NK-92 (cell line): ENCODE measurements around the gene FANK1.
"Not testable (repeated sequence)": the region's sequence is repeated elsewhere in the genome, so short reads cannot be mapped to it uniquely, and the experiment has no call there.

ENCODE experiments used
- DNase-seq: peaks from one replicate; lab custom pipeline; 2025; ENCODE audit not compliant: unreplicated experiment; lab: John Stamatoyannopoulos, UW

FANK1 gene

GRCh38 chr10:125926247-125926646 is 29.9 kb downstream of the FANK1 start:
- DNase-seq = no peak

- DNase-seq = not testable (repeated sequence)
These were observed 30.9 kb downstream of the FANK1 start for GRCh38 chr10:125927265-125927664.

- no peak for DNase-seq
These were observed 32.7 kb downstream of the FANK1 start for GRCh38 chr10:125928928-125929585.

- no peak for DNase-seq
These were observed 33.3 kb downstream of the FANK1 start for GRCh38 chr10:125929618-125930017.

- no peak for DNase-seq
These were observed 37.3 kb downstream of the FANK1 start for GRCh38 chr10:125933693-125934092.

DNA sequence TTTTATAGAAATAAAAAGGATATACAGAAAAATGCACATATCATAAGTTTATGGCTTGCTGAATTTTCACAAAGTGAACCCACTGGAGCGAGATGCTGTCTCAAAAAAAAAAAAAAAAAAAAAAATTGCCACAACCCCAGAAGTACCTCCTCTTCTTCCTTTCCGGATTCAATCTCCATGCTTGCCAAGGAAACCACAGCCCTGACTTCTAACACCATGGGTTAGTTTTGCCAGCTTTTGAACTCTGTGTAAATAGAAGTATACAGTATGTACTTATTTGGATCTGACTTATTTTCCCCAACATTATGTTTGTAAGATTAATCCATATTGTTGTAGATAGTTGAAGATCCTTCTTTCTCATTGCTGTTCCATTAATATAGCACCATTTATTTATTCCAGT is 40.0 kb downstream of the FANK1 start:
- DNase-seq = no peak

- no peak for DNase-seq
These were observed 44.2 kb downstream of the FANK1 start for GRCh38 chr10:125940515-125940914.

- no peak for DNase-seq
These were observed 54.9 kb downstream of the FANK1 start for GRCh38 chr10:125951290-125951689.

GRCh38 chr10:125953778-125954385 is 57.5 kb downstream of the FANK1 start:
- no peak for DNase-seq

- DNase-seq = no peak
These were observed 59.4 kb downstream of the FANK1 start for GRCh38 chr10:125955766-125956165.

DNA sequence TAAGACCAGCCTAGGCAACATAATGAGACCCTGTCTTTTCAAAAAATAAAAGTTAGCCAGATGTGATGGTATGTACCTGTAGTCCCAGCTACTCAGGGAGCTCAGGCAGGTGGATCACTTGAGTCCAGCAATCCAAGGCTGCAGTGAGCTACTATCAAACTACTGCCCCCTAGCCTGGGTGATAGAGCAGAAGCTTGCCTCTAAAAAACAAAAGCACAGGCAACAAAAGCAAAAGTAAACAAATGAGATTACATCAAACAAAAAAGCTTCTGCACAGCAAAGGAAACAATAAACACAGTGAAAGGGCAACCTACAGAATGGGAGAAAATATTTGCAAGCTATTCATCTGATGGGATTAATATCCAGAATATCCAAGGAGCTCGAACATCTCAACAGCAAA is 65.4 kb downstream of the FANK1 start:
- no peak for DNase-seq

- no peak for DNase-seq
These were observed 65.8 kb downstream of the FANK1 start for GRCh38 chr10:125962200-125962599.

DNA sequence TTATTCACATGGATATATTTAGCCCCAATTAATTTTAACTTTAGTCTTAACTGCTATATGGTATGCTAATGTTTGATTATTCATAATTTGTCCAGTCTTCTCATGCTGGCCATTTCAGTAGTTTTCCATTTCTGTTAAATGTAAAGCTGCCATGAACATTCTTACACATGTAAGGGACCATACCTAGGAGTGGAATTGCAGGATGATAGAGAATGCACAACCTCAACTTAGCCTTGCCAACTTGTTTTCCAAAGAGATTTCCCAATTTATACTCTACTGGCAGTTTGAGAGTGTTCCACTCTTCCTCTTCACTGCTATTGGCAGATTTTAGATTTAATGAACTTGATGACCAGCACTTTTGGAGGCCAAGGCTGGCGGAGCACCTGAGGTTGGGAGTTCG is 68.2 kb downstream of the FANK1 start:
- no peak for DNase-seq

DNA sequence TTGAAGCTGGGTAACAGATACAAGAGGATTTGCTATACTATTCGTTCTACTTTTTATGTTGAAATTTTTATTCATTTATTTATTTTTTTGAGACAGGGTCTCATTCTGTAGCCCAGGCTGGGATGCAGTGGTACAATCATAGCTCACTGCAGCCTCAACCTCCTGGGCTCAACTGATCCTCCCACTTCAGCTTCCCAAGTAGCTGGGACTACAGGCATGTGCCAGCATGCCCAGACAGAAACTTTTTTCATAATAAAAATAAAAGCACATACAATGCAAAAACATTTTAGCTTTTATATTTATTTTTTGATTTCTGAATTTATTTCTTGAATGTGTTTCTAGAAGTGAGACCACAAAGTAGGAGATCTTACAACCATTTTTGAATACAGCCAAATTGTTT is 71.2 kb downstream of the FANK1 start:
- DNase-seq = no peak

DNA sequence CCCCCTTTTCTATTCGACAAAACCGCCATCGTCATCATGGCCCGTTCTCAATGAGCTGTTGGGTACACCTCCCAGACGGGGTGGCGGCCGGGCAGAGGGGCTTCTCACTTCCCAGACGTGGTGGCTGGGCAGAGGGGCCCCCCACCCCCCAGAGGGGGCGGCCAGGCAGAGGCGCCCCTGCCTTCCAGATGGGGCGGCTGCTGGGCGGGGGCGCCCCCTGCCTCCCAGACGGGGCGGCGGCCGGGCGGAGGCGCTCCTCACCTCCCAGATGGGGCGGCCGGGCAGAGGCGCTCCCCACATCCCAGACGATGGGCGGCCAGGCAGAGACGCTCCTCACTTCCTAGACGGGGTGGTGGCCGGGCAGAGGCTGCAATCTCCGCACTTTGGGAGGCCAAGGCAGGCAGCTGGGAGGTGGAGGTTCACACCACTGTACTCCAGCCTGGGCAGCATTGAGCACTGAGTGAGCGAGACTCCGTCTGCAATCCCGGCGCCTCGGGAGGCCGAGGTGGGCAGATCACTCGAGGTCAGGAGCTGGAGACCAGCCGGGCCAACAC is 73.8 kb downstream of the FANK1 start:
- DNase-seq = not testable (repeated sequence)

- no peak for DNase-seq
These were observed 80.7 kb downstream of the FANK1 start for GRCh38 chr10:125976960-125977605.

- no peak for DNase-seq
These were observed 83.6 kb downstream of the FANK1 start for GRCh38 chr10:125979976-125980375.

GRCh38 chr10:125980521-125981035 is 84.2 kb downstream of the FANK1 start:
- DNase-seq = no peak

GRCh38 chr10:125982260-125982948 is 86.0 kb downstream of the FANK1 start:
- no peak for DNase-seq

- no peak for DNase-seq
These were observed 86.8 kb downstream of the FANK1 start for GRCh38 chr10:125983161-125983560.

DNA sequence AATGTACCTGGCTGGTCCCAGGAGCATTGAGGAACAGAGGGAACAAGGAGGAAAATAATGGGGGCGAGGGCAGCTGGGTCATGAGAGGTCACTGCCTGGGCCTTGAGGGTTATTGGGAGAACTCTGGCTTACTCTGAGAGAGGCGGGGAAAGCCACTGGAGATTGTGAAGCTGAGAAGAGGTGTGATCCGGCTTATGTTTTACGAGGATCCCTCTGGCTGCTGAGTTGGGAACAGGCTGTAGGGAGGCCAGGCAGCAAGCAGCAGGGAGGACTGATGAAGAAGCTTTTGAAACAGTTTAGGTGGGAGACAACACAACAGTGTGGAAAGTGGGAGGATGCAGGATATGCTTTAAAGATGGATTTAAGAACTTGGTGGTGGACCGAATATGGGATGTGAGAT is 87.3 kb downstream of the FANK1 start:
- no peak for DNase-seq
